Osteocyte (in vitro differentiated cells): ENCODE data around the gene DDAH1. TPM values are rescaled to one million over a fixed set of nuclear protein-coding genes. Genes with fewer than 3 reads are reported as not detected.

Source experiments
- DNase-seq: peaks from one replicate; pipeline ENCODE4 v3.0.0; 2021; ENCODE audit warnings: mixed read lengths; ENCODE audit not compliant: unreplicated experiment; ENCODE audit errors: extremely low spot score
- H3K27ac Mint-ChIP-seq: one replicate; pipeline ENCODE4 v1.8.0; 2021; ENCODE audit warnings: mild to moderate bottlenecking, mixed read lengths; ENCODE audit not compliant: unreplicated experiment
- H3K27me3 Mint-ChIP-seq: one replicate; pipeline ENCODE4 v1.8.0; 2021; ENCODE audit warnings: mixed read lengths; ENCODE audit not compliant: unreplicated experiment
- H3K36me3 Mint-ChIP-seq: one replicate; pipeline ENCODE4 v1.8.0; 2021; ENCODE audit warnings: mixed read lengths; ENCODE audit not compliant: unreplicated experiment
- H3K4me1 Mint-ChIP-seq: one replicate; pipeline ENCODE4 v1.8.0; 2021; ENCODE audit warnings: mixed read lengths; ENCODE audit not compliant: unreplicated experiment
- H3K4me3 Mint-ChIP-seq: one replicate; pipeline ENCODE4 v1.8.0; 2021; ENCODE audit warnings: mild to moderate bottlenecking, moderate library complexity, mixed read lengths; ENCODE audit not compliant: unreplicated experiment
- H3K9me3 Mint-ChIP-seq: one replicate; pipeline ENCODE4 v1.8.0; 2021; ENCODE audit warnings: mixed read lengths; ENCODE audit not compliant: unreplicated experiment
- CTCF ChIP-seq: fragments of 200-600 bp; sonication (generic); IDR thresholded peaks from 2 replicates; pipeline ENCODE4 v1.5.0; 2021; ENCODE audit warnings: antibody characterized with exemption, mild to moderate bottlenecking, moderate library complexity
- total RNA-seq: library from RNA; stranded (reverse); gene quantifications from 2 replicates; pipeline ENCODE4 v1.2.1, GENCODE V29; 2021

Gene DDAH1
- total RNA-seq, 1 donor from 2014 or later, result 46.8 TPM

- Mint-ChIP-seq H3K4me1 (peaks cover 40% of the 10 kb centered on the region), H3K4me3 (peak overlapping the region; percentile 67), H3K27me3 (no peaks in the 10 kb centered on the region), H3K9me3 (no peaks in the 10 kb centered on the region), H3K27ac (peak overlapping the region; percentile 82), H3K36me3 (peaks cover 1% of the 10 kb centered on the region)
- TF ChIP-seq CTCF, result no peak
- no peak for DNase-seq
These were observed 801 bp upstream of the DDAH1 start for GRCh38 chr1:85465786-85466134.

- peak; percentile 91 for DNase-seq
- peak; percentile 1 for TF ChIP-seq CTCF
- Mint-ChIP-seq H3K4me3 (peak overlapping the region; percentile 83), H3K36me3 (no peaks in the 10 kb centered on the region), H3K27ac (peak overlapping the region; percentile 73), H3K9me3 (no peaks in the 10 kb centered on the region), H3K4me1 (peaks cover 45% of the 10 kb centered on the region), H3K27me3 (no peaks in the 10 kb centered on the region)
These were observed 361 bp downstream of the DDAH1 start for GRCh38 chr1:85464497-85465098.

- Mint-ChIP-seq H3K27ac (peak overlapping the region; percentile 73), H3K27me3 (no peaks in the 10 kb centered on the region), H3K36me3 (no peaks in the 10 kb centered on the region), H3K9me3 (no peaks in the 10 kb centered on the region), H3K4me1 (peaks cover 51% of the 10 kb centered on the region), H3K4me3 (peak overlapping the region; percentile 83)
- peak; percentile 5 for TF ChIP-seq CTCF
- no peak for DNase-seq
These were observed 1.0 kb downstream of the DDAH1 start for GRCh38 chr1:85463731-85464496.

GRCh38 chr1:85462931-85463649 is 1.9 kb downstream of the DDAH1 start:
- H3K36me3 Mint-ChIP-seq, result no peaks in the 10 kb centered on the region
- DNase-seq, result no peak
- H3K27me3 Mint-ChIP-seq, result no peaks in the 10 kb centered on the region
- no peaks in the 10 kb centered on the region for H3K9me3 Mint-ChIP-seq
- peak overlapping the region; percentile 73 for H3K27ac Mint-ChIP-seq
- TF ChIP-seq CTCF, result no peak
- H3K4me3 Mint-ChIP-seq, result peak overlapping the region; percentile 83
- peaks cover 53% of the 10 kb centered on the region for H3K4me1 Mint-ChIP-seq
